ENCODE data around the gene LIME1.

LIME1 gene

DNA sequence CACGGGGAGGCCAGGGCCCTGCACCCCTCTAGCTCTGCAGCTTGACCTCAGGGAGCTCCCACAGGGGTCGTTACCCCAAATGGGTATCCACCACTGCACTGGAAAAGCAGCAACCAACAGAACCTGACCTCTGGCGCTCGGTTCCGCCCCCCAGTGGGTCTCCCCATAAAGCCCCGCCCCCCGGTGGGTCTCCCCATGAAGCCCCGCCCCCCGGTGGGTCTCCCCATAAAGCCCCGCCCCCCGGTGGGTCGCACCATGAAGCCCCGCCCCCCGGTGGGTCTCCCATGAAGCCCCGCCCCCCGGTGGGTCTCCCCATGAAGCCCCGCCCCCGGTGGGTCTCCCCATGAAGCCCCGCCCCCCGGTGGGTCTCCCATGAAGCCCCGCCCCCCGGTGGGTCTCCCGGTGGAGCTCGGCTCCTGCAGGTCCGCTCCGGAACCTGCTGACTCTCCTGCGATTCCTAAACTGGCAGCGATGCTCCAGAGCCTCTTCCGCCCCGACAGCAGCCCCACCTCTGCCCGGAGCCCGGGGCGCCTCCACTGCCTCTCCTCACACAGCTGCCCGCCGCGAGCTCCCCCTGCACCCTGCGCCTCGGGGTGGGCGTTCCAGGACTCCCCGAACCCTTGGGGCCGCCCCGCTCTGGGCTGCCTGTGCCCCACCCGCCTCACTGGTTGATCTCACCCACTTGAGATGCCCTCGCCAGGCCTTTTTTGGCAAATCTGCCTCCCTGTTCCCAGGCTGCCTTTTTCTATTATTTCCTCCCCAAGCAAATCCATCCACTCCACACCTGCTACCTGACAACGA, 15.2 kb downstream of the LIME1 start:
- DNase-seq: no peak

DNA sequence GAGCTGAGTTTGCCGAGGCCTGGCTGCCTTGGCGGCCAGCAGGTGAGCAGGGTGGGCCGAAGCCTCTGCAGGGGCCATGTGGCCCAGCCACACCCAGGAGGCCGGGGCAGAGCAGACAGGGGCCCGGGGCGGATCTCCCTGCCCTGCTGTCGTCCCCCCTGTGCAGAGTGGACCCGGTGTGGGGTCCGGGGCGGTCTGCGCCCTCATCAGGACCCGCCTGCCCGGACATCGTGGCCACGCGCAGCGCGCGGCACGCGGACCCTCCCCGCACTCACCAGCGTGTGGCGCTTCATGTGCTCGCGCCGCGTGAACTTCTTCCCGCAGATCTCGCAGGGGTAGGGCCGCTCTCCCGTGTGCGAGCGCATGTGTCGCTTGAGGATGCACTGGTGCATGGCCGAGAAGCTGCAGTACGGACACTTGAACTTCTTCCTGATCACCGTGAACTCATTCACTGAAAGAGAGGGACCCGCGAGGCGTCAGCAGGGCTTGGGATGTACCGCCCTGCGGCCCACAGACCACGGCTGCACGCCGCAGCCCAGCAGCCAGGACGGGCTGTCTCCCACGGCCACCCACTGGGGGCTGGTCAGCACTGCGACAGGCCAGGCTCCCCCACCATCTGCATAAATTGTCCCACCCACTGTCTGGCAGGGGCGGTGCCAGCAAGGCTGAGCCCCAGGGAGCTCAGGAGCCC, 16.1 kb downstream of the LIME1 start:
- DNase-seq: no peak

DNA sequence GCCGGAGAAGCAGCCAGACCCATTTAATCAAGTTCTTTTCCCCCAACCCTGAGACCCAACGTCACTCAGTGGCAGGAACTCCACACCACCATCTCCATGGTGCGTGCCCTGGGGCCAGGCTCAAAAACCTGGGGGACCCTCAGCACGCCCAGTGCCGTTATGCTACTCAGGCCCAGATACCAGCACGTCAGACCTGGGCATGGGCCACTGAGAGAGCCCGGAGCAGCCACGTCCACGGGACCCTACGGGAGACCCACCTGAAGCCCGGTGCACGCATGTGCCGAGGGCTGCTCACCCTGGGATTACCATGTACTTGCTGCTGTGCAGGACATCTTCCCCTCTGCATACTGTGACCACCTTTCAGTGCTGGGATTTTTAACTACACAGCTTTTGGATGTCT, 16.9 kb downstream of the LIME1 start:
- DNase-seq: no peak

DNA sequence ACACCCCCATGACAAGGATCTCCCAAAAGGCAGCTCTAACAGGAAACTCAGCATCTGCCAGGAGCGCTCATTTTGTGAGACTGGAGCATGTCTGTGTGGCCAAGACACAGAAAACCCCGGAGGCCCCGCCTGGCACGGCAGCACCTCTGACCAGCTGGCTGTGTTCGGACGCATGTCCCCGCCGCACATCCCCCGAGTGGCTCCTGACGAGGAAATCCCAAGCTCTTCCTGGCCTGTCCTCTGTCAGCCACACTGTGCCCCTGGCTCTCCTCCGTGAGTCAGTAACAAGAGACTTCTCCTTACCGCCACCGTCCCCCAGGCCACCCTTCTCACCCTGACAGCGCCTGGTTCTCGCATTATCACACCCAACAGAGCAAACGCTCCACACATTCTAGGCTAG, 17.5 kb downstream of the LIME1 start:
- no peak for DNase-seq

DNA sequence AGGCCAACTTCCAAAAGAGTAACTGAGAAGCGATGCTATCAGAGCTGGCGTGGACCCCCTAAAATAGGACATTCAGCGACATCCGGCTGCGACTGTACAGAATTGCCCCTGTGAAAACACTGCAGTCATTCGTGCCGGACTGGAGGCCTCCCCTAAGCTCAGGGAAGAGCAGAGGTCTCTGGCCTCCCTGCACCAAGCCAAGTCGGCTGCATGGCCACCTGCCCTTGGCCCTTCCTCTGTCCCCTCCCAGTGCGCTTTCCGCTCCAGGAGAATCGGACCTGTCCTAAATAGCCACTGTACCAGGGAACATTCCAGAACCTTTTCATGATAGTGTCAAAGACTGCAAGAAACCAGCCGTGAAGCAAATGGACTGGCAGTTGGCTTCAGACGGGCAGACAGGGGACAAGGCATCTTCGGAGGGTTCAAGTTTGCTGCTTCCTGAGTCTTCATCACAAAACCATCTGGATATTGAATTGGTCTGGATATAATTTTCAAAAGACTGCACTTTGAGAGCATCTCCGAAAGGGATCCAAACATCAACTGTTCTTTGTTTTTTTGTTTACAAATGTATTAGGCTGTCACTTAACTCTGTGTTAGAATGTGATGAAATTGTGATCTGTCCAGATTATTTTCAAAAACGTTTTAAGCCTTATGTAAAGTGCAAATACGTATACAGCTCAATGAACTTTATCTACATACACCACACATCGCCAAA, 19.6 kb downstream of the LIME1 start:
- DNase-seq: no peak

DNA sequence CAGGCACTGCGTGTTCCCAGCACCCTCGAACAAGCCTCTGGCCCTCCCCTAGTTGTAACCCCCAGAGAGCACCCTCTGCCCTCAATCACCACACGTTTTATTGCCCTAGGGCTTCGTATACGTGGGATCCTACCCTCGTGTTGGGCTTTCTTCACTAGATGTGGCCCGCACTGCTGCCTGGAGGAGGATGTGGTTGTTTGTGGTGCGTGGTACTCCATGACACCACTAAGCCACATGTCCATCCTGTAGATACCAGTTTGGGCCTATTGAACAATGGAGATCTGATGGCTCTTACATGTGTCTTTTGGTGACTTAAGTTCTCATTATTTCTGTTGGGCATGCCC, 20.2 kb downstream of the LIME1 start:
- no peak for DNase-seq

DNA sequence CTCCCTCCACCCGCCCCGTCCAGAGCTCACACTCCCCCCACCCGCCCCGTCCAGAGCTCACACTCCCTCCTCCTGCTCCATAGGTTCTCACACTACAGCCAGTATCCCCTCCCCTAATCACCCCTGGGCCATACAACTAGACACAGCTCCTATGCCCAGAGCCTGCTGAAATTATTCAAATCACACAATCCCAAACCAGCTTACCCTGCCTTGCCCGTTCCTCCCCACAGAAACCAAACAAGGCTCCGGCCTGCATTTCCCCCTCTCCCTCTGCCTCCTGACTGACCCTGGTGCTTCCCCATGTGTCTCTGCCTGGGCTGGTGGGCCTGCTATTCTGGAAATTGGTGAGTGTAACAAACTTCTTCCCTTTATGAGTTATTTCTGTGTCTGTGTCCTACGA, 21.7 kb downstream of the LIME1 start:
- no peak for DNase-seq

DNA sequence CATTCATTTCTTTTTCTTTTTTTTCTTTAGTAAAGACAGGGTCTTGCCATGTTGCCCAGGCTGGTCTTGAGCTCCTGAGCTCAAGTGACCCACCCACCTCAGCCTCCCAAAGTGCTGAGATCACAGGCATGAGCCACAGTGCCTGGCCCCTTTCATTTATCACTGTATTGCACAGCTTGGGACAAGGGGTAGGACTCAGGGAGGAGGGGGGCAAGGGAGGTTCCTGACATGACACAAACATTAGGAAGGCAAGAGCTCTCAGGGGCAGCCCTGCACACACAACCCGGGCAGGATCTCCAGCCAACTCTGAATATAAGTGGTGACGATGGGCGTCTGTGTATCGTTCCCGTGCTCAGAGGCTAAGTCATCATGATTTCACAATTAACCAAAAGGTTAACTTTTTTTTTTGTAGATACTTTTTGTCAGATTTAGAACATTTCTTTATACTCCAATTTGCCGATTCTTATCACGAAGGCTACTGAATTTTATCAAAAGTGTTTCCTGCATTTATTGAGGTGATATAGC, 23.0 kb downstream of the LIME1 start:
- DNase-seq: no peak

DNA sequence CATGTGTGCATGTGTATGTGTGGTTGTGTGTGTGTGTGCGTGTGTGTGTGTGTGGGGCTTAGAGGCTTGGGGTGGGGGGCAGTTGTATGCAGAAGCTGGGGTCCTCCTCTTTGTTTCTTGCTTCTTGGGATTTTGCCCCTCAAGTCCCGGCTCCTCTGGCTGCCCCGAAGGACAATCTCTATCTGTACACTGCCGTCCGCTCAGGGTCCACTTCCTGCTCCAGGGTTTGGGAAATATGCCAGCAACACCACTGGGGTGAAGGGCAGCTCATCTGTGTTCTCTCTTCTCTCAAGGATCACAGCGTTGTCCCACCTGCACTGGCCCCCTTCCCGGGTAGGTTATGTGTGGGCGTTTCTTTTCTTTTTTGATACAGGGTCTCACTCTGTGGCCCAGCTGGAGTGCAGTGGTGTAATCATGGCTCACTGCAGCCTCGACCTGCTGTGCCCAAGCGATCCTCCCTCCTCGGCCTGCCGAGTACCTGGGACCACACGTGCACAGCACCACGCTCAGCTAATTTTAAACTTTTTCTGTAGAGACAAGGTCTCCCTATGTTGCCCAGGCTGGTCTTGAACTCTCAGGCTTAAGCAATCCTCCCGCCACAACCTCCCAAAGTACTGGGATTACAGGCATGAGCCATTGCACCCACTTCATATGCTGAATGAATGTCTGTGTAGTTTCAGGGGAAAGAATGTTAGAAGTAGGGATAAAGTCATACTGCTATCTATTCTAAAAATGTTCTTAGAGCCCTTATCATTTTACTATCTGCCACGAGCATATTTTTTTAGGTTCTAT, 28.8 kb downstream of the LIME1 start:
- DNase-seq: no peak

DNA sequence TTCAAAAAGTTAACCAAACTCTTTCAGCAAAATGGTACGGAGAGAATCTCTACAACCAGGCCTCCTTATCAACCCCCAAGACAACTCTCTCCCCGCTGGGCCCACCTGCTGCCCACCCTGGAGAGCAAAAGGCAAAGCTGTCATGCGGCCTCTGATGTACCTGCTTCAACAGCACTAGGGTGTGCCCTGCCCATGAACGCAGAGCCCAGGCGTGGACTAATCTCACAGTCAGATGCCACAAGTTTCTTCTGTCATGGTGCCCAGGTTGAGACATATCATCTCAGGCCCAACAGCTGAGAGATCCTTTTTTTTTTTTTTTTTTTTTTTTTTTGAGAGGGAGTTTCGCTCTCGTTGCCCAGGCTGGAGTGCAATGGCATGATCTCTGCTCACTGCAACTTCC, 29.4 kb downstream of the LIME1 start:
- no peak for DNase-seq

DNA sequence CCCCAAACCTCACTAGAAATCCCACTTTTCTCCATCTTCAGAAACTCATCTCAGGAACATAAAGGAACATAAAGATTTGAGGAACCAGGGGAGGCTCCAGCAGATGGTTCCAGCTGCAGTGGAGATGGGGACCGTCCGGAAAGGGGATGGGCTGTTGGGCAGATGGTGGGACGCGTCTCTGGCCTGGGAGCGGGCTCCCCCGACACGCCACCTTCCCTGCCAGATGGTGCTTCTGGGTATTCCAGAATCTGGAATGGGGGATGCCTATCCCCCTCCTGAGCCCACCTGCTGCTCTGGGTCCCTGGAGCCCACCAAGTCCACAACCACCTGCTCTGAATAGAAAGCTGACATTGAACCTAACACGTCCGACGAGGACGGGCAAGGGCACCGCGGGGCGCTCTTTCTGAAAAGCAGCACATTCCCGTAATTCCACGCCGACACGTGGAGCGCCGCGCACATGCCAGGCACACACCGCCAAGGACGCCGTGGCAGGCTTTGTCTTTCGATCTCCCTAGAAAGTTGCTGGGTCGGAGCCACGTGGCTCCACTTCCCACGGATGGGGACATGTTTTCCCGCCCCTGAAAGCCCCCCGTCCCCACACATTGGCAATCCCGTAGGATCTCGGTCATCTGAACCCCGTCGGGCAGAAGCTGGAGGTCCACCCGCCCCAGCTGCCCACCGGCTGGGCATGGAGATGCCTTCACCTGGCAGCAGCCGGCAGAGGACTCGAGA, 30.4 kb downstream of the LIME1 start:
- DNase-seq: no peak

DNA sequence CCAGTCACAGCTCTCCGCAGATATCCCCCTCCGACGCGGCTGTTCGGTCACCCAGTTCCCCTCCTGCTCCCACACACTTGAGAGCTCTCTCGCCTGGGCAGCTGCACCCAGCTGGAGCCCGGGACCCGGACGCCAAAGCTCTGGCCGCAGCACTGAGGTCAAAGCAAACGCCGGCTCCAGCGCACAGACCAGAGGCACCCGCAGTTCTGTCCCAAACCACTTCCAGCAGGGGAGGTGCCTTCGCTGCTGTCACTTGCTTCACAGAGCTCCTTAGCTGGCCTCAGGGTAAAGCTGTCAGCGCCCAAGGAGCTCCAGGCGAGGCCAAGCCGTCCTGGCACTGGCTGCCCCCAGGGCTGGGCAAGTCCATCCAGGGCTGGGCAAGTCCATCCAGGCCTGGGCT, 31.0 kb downstream of the LIME1 start:
- no peak for DNase-seq

DNA sequence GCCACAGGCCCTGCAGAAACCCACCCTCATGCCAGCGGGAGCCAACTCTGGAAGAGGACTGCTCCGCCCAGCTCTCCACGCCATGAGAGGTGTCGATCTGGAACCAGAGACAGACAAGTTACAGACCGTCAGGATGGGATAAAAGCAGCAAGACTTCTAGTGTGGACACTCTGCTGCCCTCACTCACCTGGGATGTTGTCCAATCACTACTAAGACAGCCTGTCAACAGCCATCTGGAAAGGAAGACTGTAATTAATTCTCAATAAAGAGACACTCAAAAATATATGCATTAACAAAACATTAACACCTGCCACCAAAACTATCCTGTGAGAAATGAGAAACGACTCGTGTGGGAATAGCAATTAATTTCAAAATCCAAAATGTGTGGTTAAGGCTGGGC, 31.4 kb downstream of the LIME1 start:
- DNase-seq: no peak

DNA sequence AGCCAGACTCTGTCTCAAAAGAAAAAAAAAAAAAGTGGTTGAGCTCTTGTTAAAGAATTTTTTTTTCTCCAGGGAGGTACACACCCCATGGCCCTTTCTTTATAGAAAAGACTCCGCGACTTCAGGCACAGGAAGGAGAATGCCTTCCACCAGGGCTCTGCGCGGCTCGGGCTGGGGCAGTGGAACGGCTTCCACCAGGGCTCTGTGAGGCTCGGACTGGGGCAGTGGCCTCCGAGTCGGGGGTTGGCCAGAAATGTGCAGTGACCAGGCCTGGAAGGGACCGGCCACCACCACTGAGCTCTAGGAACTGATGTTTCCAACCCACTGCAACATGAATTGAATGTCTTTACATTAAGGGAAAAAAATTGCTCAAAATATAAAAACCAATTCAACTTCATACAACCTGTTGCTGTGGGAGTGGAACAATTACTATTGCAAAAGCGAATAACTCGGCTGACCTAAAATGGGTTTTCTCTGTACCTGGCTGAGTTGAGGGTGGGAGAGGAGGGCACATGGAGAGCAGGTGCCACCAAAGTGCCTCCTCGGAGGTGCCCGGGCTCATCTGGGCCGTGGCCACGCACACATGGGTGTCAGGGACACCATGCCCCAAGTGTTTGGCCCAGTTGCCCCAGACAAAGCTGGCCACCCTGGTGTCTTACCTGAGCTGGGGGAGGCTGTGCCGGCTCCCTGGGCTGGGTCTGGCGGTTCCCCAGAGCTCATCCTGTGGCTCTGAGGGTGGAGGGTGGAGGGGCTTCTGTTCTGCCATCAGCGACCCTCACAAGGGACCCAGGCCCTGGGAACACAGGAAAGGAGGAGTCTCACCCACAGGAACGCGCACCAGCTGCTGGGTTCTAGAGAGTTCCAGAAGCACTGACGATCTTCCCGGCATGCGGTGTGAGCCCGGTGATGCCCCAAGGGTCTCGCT, 32.4 kb downstream of the LIME1 start:
- DNase-seq: no peak

DNA sequence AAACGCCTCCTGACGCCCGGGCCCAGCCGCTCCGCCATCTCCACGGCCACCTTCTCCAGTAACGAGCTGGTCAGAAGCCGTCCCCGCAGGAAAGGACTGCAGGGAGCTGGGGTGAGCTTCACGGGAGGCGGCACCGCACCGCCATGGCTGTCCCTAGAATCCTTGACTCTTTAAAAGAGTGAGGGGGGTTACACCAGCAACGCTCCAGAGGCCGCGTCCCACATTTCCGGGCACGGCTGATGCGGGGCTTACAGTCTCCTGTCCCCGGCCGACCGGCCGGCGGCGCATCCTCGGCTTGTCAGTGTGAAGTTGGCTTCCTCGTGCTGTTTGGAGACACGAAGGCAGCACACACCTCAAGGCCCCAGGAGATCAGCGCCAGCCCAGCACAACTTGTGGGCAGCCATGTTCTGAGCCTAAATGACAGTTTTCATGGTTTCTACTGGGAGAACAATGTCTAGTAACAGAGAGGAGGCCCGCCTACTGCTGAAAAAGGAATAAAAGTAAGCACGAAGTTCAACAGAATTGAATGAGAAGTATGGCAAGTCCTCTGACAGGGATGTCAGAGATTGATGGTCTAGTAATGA, 33.5 kb downstream of the LIME1 start:
- no peak for DNase-seq

DNA sequence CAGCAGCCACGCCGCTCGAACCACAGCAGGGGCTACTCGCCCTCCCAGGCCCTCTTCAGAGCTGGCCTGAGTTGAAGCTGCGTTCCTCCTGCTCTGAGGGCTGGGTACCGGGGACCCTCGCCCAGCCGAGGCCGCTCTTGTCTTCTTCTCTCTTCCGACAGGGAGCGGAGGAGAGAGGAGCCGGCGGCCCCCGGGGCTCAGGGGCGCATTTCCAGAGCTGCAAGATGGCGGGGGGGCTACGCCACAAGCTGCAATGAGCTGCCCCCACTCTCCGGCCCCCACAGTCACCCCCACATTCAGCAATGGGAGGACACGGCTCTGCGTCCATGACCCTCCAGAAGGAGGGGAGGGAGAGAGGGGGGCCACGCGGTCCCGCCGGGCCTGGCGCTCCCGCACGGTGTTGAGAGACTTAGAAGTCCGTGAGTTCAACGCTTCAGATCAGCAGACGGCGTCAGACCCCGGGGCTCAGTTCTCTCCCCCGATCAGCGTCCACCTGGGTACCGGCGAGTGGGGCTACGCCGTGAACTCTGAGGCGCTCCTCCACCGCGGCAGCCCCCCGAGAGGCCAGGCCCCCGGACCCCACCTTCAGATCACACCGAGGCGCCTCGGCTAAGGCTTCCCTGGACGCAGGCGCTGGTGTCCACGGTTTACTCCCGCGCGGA, 34.7 kb downstream of the LIME1 start:
- DNase-seq: no peak

DNA sequence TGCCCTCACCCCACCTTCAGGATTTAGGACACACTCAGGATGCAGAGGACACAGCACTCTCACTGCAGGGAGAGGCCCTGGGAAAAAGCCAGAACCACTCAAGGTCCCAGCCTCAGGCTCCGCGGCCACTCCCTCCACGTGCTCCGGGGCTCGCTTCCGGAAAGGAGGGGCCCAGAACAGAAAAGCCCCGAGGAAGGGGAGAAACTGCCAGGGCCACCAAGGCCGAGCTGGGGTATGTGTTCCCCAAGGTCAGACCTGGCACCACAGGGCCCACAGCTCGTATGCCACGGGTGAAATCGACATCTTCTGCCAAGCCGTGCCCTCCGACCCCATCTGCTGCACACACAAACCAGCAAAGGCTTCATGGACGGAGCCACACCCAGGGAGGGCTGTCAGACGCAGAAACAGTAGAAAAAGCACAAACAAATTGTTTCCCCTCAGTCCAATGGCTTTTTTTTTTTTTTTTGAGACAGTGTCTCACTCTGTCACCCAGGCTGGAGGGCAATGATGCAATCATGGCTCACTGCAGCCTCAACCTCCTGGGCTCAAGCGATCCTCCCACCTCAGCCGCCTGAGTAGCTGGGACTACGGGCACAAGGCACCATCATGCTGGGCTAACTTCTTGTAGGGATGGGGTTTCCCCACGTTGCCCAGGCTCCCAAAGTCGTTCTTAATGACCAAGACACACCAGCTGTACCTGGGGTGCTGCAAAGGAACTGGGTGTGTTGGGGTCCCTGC, 36.5 kb downstream of the LIME1 start:
- peak in 2 of 4 experiments; percentile 17 to 32 for DNase-seq

DNA sequence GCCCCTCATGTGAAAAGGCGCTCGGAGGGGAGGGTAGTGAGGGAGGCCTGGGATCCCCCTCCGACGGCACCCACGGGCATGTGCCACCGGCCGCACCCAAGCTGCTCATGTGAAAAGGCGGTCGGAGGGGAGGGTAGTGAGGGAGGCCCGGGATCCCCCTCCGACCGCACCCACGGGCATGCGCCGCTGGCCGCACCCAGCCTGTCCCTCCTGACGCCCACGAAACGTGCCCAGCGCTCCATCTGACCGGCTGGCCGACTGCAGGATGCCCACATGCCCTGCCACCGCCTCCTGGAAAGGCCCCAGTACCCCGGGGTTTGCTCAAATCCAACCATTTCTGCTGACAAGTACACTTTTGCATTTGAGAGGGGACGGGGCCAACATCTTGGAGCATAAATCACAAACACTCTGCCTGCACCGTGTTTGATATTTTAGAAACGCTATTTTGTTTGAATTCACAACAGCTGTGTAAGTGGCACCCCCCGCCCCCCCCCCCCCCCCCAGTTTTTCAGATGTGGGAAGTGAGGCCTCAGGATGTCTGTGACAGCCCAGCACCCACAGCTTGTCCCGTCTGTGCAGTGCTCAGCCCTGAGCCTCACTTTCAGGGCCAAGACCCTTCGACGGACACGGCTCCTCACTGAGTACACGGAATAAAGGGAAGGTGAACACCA, 37.2 kb downstream of the LIME1 start:
- no peak for DNase-seq

DNA sequence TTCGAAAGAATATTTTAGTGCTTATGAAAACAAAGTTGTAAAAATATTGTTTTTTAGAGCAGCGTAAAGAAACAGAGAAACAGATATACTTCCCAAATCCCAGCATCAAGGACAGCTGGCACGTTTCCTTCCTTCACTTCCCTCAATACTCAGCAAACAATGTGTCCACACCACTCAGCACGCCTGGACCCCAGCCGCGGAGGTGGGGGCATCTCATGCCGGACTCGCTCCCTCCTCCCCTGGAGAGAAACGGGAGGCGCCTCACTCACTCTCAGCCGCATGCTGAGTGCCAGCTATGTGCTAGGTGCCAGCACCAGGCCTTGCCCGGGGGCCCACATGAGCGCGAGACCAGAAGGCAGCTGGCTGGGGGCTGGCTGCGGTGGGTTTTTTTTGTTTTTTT, 37.8 kb downstream of the LIME1 start:
- no peak for DNase-seq
